Astrocyte of the spinal cord (primary cell): ENCODE results near the gene KRCC1.

Source experiments
- DNase-seq: peaks from one replicate; pipeline ENCODE4 v3.0.0; 2011; ENCODE audit warnings: low read depth, low spot score
- H3K4me3 ChIP-seq: 2 replicates; pipeline ENCODE4 v1.5.1; 2011; ENCODE audit warnings: low read depth, mild to moderate bottlenecking, low read length, moderate library complexity
- CTCF ChIP-seq: IDR thresholded peaks from 2 replicates; pipeline ENCODE4 v1.5.1; 2012; ENCODE audit warnings: low read depth, mild to moderate bottlenecking, low read length, inconsistent platforms
- in situ Hi-C: cut with HindIII; loops from 2 replicates; pipeline ENCODE4 v1.10.0; 2017; ENCODE audit warnings: low sequenced_read_pairs

Gene KRCC1

DNA sequence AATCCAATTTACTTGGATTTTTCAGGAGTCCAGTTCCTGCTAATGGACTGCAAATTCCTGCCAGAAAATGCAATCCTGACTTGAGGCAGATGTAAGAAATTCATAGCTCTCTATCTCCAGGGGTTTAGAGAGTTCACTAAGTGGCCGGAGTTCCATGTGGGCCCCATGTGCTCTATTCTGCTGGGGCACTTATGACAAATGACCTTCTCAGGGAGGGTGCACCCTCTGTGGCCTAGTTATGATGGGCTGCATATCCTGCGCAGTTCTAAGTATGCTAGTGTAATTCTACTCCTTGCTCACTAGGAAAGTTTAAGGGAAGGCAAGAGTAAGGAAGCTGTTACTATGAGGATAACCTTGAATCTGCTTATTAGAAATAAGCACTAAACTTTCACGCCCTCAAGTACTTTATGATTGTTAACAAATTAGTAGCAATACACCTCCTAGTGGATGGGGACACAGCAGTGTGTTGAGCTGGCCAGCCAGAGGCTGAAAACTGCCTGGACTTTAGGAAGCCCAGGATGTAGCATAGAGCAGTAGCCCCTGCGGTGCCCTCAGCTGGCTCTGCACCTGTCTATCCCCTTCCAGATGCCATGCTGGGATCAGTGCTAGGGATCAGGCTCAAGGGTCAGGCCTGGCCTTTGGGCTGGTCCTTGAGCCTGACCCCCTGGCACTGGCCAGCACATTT is 26.5 kb upstream of the KRCC1 start:
- in situ Hi-C loops: no loop called here
- TF ChIP-seq CTCF: no peak
- H3K4me3 ChIP-seq: no peak overlapping the region
- no peak for DNase-seq

GRCh38 chr2:88080545-88080944 is 25.0 kb upstream of the KRCC1 start:
- no peak overlapping the region for H3K4me3 ChIP-seq
- in situ Hi-C loops: no loop called here
- no peak for TF ChIP-seq CTCF
- DNase-seq: no peak

DNA sequence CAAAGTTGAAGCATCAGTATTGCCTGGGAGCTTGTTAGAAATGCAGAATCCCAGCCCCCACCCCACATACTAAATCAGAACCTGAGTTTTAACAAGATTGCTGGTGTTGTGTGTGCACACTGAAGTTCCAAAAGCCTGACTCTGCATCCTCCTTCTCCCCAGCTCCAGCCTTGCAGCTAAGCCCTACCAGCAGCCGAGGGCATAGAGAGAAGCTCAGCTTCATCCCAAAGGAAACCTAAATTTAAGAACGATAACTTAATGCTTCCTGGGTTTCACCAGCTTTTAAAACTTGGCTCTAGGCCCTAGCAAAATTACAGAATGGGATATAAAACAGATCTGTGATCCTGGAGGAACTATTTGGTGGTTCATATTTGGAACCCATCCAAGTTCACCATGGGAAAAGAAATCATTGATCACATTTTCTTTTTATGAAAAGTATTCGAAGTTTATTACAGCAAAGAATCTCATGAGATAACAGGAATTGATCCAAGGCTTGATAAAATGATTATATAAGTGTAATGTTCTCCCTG is 23.1 kb upstream of the KRCC1 start:
- no peak overlapping the region for H3K4me3 ChIP-seq
- no peak for DNase-seq
- no peak for TF ChIP-seq CTCF
- in situ Hi-C loops: no loop called here

DNA sequence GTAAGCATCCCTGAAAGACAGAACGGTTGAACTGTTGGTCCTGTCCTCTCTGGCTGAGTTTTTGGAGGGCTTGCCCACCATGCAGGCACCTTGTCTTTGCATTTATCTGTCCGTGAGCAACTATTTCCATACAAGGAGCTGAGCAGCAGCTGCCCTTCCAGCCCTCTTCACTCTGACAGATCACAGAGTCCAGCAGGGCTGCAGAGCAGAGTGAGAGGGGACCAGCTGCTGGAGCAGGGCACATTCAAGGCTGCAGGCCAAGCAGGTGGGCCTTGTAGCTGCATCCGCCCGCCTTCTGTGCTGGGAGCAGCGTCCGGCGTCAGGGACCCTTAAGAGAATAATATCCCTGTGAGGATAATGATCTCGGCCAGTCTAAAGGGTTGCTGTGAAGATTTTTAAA is 21.5 kb upstream of the KRCC1 start:
- in situ Hi-C loops: no loop called here
- no peak overlapping the region for H3K4me3 ChIP-seq
- no peak for TF ChIP-seq CTCF
- no peak for DNase-seq

DNA sequence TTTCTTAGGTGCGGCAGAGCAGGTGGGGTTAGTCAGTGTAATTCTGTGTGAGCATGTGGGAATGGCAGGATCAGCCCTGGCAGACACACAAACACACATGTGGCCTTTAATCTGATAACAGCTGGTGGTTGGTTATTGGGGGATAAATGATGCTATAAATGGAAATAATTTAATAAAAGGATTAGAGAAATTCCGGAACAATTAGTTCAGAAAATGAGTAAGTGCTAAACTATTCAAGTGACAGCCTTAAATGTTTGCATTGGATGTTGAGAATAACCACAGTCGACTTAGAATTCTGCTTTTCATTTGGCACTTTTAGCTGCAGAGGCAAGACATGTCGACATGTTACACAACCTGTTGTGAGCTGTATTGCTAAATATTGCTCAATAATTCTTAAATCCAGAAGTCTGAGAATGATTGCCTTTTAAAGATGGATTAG is 19.3 kb upstream of the KRCC1 start:
- in situ Hi-C loops: no loop called here
- H3K4me3 ChIP-seq: no peak overlapping the region
- TF ChIP-seq CTCF: no peak

GRCh38 chr2:88074150-88074549 is 18.6 kb upstream of the KRCC1 start:
- no peak for TF ChIP-seq CTCF
- no peak overlapping the region for H3K4me3 ChIP-seq
- DNase-seq: no peak
- in situ Hi-C loops: no loop called here

More for the DNA sequence above, 19.3 kb upstream of the KRCC1 start:
- DNase-seq: peak; percentile 35
